Measurements from ENCODE around the gene ABHD17A.

The ABHD17A gene

GRCh38 chr19:1863328-1863637, 22.0 kb downstream of the ABHD17A start, which contains the start of gene KLF16:
KLF16 (minus strand) TSS chr19:1863579; CDS start chr19:1863497, 82 bp downstream.
- TF ChIP-seq, protein P1, sequence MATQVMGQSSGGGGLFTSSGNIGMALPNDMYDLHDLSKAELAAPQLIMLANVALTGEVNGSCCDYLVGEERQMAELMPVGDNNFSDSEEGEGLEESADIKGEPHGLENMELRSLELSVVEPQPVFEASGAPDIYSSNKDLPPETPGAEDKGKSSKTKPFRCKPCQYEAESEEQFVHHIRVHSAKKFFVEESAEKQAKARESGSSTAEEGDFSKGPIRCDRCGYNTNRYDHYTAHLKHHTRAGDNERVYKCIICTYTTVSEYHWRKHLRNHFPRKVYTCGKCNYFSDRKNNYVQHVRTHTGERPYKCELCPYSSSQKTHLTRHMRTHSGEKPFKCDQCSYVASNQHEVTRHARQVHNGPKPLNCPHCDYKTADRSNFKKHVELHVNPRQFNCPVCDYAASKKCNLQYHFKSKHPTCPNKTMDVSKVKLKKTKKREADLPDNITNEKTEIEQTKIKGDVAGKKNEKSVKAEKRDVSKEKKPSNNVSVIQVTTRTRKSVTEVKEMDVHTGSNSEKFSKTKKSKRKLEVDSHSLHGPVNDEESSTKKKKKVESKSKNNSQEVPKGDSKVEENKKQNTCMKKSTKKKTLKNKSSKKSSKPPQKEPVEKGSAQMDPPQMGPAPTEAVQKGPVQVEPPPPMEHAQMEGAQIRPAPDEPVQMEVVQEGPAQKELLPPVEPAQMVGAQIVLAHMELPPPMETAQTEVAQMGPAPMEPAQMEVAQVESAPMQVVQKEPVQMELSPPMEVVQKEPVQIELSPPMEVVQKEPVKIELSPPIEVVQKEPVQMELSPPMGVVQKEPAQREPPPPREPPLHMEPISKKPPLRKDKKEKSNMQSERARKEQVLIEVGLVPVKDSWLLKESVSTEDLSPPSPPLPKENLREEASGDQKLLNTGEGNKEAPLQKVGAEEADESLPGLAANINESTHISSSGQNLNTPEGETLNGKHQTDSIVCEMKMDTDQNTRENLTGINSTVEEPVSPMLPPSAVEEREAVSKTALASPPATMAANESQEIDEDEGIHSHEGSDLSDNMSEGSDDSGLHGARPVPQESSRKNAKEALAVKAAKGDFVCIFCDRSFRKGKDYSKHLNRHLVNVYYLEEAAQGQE (IDR thresholded peaks at IDR 0.05; ENCODE audit: low read depth), result no peak
- TF ChIP-seq CEBPB (IDR thresholded peaks at IDR 0.05) (no peak), EP300 (IDR thresholded peaks at IDR 0.05; ENCODE audit: borderline replicate concordance) (no peak)

DNA sequence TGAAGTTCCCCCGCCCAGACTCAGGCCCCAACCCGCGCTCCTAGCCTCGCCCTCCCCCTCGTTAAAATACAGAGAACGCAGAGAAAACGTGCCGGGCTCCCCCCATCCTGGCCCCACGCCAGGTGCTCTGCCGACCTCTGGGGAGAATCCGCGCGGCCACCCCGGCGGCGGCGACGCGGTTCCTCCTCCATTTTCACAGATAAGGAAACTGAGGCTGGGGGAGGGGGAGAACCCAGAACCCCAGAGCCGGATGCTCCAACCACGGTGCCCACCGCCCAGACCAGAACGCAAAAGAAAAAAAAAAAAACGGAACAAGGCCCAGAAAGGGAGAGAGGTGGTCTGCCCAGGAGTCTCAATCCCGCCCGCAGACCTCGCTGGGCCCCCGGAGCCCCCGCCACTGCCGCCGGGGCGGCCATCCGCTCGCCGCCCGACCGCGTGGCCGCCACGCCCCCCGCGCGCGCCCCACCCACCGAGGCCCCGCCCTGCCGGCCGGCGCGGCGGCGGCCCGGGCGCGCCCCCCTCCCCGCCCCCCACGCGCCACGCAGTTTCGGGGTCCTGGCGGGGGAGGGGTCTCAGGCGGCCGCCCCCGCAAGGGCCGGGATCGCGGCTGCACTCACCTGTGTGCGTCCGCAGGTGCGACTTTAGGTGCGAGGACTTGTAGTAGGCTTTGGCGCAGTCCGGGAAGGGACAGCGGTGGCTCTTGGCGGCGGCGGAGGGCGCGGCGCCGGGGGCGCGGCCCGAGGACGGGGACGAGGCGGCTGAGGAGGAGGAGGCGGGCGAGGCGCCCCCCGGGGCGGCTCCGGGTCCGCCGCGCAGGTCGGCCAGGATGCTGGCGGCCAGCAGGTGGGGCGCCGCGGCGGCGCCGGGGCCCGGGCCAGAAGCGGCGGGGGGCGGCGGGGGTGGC, 22.6 kb downstream of the ABHD17A start:
- TF ChIP-seq, protein P2, sequence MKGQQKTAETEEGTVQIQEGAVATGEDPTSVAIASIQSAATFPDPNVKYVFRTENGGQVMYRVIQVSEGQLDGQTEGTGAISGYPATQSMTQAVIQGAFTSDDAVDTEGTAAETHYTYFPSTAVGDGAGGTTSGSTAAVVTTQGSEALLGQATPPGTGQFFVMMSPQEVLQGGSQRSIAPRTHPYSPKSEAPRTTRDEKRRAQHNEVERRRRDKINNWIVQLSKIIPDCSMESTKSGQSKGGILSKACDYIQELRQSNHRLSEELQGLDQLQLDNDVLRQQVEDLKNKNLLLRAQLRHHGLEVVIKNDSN (IDR thresholded peaks at IDR 0.05), result no peak
- TF ChIP-seq ZBTB7A (IDR thresholded peaks at IDR 0.05; ENCODE audit: low read depth) (peak; percentile 85), TEAD4 (IDR thresholded peaks at IDR 0.05) (no peak), EGR1 (IDR thresholded peaks at IDR 0.05) (peak; percentile 70), EP300 (IDR thresholded peaks at IDR 0.05; ENCODE audit: borderline replicate concordance) (no peak), NFIC (IDR thresholded peaks at IDR 0.05) (peak; percentile 73), MAX (IDR thresholded peaks at IDR 0.05) (peak; percentile 67; the same call in 1 of the 2 replicates)

GRCh38 chr19:1862068-1862423, 23.2 kb downstream of the ABHD17A start:
- TF ChIP-seq ZBTB7A (IDR thresholded peaks at IDR 0.05; ENCODE audit: low read depth) (0 out of 2 replicates have a peak, but pooled peaks have one; percentile 2), CEBPB (IDR thresholded peaks at IDR 0.05) (no peak), TAF1 (IDR thresholded peaks at IDR 0.05; ENCODE audit: low read depth) (no peak)

- TF ChIP-seq, protein P1 (IDR thresholded peaks at IDR 0.05; ENCODE audit: low read depth), result no peak
- TF ChIP-seq ZBTB7A (IDR thresholded peaks at IDR 0.05; ENCODE audit: low read depth), result 0 out of 2 replicates have a peak, but pooled peaks have one; percentile 5
Measured at GRCh38 chr19:1861599-1862031, 23.7 kb downstream of the ABHD17A start.

DNA sequence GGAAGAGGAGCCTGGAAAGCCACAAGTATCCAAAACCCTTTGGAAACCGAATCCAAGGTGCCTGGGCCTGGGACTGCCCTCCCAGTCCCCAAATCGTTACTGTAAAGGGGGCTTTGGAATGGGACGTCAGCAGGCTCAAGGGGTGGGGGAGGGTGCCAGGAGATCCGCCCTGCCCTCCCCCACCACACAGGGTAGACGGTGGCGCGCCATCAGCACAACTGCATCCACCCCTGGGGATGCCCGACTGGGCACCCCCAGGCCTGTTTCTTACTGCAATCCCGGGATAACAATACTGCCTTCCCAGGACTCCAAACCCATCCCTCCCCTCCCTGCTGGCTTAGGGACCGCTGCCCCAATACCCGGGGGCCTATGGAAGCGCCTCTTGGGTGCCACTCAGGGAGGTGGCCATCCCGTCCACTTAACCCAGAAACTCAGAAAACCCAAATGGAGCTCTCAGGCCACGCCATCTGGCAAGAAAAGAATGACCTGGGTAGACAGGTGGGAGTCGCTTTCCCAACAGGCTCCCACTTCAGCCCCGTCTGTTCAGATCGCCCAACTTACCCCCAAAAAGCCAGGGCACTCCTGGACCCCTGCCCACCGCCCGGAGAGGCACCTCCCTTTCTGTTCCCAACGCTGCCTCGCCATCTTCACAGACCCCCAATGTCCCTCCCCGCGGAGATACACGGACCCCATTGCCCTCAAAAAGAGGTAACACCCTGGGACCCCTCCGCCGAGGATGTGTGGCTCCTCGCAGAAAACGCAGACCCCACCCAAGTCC, 24.3 kb downstream of the ABHD17A start:
- TF ChIP-seq, protein P2 (IDR thresholded peaks at IDR 0.05), result no peak
- TF ChIP-seq ZBTB7A (IDR thresholded peaks at IDR 0.05; ENCODE audit: low read depth), result peak; percentile 21; the same call in 1 of the 2 replicates

DNA sequence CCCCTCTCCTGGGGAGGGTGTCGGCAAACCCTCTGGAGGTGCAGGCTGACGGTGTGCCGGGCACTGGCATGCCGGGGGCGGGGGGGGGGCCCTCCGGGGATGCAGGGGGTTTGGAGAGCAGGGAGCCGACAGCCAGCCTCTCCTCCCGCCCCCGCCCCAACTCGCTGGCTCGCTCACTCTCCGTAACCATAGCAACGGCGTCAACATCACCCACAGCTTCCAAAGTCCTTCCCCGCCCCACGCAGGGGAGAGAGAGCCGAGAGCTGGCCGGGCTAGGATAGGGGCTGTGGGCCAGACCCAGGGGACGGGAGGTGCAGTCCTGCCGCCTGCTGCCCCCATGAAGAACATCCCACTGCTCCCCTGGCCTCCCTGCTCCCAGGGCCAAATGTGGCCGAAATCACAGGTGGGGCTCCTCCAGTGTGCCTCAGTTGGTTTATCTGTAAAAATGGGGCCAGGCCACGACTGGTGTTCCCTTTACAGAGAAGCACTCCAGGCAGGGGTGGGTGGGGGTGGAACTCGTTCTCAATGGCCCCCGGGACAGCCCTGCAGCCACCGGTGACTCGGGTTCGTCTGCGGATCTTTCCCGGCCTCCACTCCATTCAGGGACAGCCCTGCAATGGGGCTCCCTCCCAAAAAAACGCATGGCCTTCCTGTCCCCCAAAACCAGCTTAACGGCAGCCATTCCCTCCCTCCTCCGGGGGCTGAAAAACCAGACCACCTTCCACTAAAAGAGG, 25.1 kb downstream of the ABHD17A start:
- no peak for TF ChIP-seq EP300 (IDR thresholded peaks at IDR 0.05; ENCODE audit: borderline replicate concordance)
- TF ChIP-seq EGR1 (IDR thresholded peaks at IDR 0.05), result peak; percentile 41; the same call in 1 of the 2 replicates

GRCh38 chr19:1859331-1859781, 25.9 kb downstream of the ABHD17A start:
- TF ChIP-seq EP300 (IDR thresholded peaks at IDR 0.05; ENCODE audit: borderline replicate concordance) (no peak), TEAD4 (IDR thresholded peaks at IDR 0.05) (no peak), NFIC (IDR thresholded peaks at IDR 0.05) (no peak), MAX (IDR thresholded peaks at IDR 0.05) (no peak), RAD21 (IDR thresholded peaks at IDR 0.05; ENCODE audit: low read depth) (no peak), TCF12 (IDR thresholded peaks at IDR 0.05; ENCODE audit: low read depth) (no peak), ZBTB7A (IDR thresholded peaks at IDR 0.05; ENCODE audit: low read depth) (no peak)
- TF ChIP-seq, protein P2 (IDR thresholded peaks at IDR 0.05), result no peak

Data from Ishikawa (cell line).